ENCODE data around the gene RAMP3.

RAMP3 gene

GRCh38 chr7:45225948-45226335 is 68.4 kb downstream of the RAMP3 start:
- in situ Hi-C loops (cut with MboI; ENCODE audit: low pct_unique_long_range_greater_than_20kb, low sequenced_read_pairs), result no loop called here
- DNase-seq, result no peak

- no peak for DNase-seq
These were observed 71.7 kb downstream of the RAMP3 start for GRCh38 chr7:45229156-45229920.

GRCh38 chr7:45230083-45230482 is 72.5 kb downstream of the RAMP3 start:
- in situ Hi-C loops (cut with MboI; ENCODE audit: low pct_unique_long_range_greater_than_20kb, low sequenced_read_pairs), result no loop called here
- DNase-seq, result no peak

More at GRCh38 chr7:45229156-45229920, 71.7 kb downstream of the RAMP3 start:
- in situ Hi-C loops (cut with MboI; ENCODE audit: low pct_unique_long_range_greater_than_20kb, low sequenced_read_pairs), result no loop called here

GRCh38 chr7:45230611-45231165 is 73.1 kb downstream of the RAMP3 start:
- in situ Hi-C loops (cut with MboI; ENCODE audit: low pct_unique_long_range_greater_than_20kb, low sequenced_read_pairs), result no loop called here
- DNase-seq, result no peak

GRCh38 chr7:45233249-45233775 is 75.7 kb downstream of the RAMP3 start:
- no peak for DNase-seq
- in situ Hi-C loops (cut with MboI; ENCODE audit: low pct_unique_long_range_greater_than_20kb, low sequenced_read_pairs), result no loop called here

Measured in KBM-7 (cell line).